SK-N-SH (cell line): ENCODE measurements around the gene PI3.

Experiments
- CHD2 ChIP-seq: fragments of 150-350 bp; IDR thresholded peaks from 2 replicates; pipeline ENCODE4 v1.6.1; 2018; ENCODE audit warnings: low read length; ENCODE audit not compliant: partially characterized antibody
- CTCF ChIP-seq: fragments of 200-600 bp; sonication (generic); IDR thresholded peaks from 2 replicates; pipeline ENCODE4 v1.6.1; 2017; ENCODE audit warnings: antibody characterized with exemption, mild to moderate bottlenecking, moderate library complexity
- IRF3 ChIP-seq: fragments of 150-350 bp; IDR thresholded peaks from 2 replicates; pipeline ENCODE4 v1.6.1; 2016; ENCODE audit warnings: mild to moderate bottlenecking, low read depth, low read length
- JUND ChIP-seq: IDR thresholded peaks from 2 replicates; pipeline ENCODE4 v1.4.0; 2012
- NFIC ChIP-seq: IDR thresholded peaks from 2 replicates; pipeline ENCODE4 v1.4.0; 2012; ENCODE audit warnings: borderline replicate concordance
- POLR2AphosphoS5 ChIP-seq: IDR thresholded peaks from 2 replicates; pipeline ENCODE4 v1.6.1; 2012; ENCODE audit warnings: low read depth, low read length
- SIN3A ChIP-seq: IDR thresholded peaks from 2 replicates; pipeline ENCODE4 v1.6.1; 2012; ENCODE audit warnings: low read depth, mild to moderate bottlenecking, low read length, moderate library complexity, borderline replicate concordance

GRCh38 chr20:45174434-45175364 lies at the start of gene PI3:
- TF ChIP-seq CHD2 (no peak), CTCF (no peak), NFIC (no peak), JUND (no peak), IRF3 (no peak), POLR2AphosphoS5 (no peak), SIN3A (no peak)
